ENCODE measurements around the gene RAP1GAP. TPM values are rescaled to one million over a fixed set of nuclear protein-coding genes. Genes with fewer than 3 reads are reported as not detected.

RAP1GAP gene
- total RNA-seq, 2 experiments from 2014 or later, result 0.20 to 0.44 TPM

DNA sequence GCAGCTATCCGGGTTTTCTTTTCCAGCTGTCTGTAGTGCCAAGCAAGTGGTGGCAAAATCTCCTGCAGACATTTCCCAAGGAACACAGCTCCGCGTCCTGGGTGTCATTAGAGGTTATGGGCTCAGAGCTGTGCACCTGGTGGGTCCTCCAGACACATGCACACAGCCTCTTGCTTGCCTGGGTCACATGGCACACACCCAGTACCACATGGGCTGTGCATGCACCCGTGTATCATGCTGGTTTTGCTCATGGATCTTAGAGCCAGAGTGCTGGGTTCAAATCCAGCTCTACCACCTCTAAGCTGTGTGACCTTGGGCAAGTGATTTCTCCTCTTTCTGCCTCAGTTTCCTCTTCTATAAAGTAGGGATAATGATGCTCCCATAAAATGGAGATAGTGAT lies 98.3 kb downstream of the RAP1GAP start:
- no peak for DNase-seq
- Histone ChIP-seq H3K36me3 (ENCODE audit: insufficient read depth, low read length) (no peaks in the 10 kb centered on the region), H3K4me3 (ENCODE audit: low read length) (no peak overlapping the region), H3K4me1 (ENCODE audit: insufficient read depth, low read length) (no peaks in the 10 kb centered on the region), H3K9me3 (ENCODE audit: control insufficient read depth in 1 of 2, insufficient read depth in 1 of 2, low read length in 2 of 2) (peaks cover 0 to 4% of the 10 kb centered on the region in 2 experiments), H3K27ac (ENCODE audit: low read depth in 1 of 2, low read length in 2 of 2) (no peak overlapping the region), H3K27me3 (ENCODE audit: control insufficient read depth in 1 of 2, insufficient read depth in 2 of 2, low read length in 2 of 2) (peaks cover 9 to 10% of the 10 kb centered on the region in 2 experiments)
- ChIA-PET CTCF (no interaction called here), POLR2A (no interaction called here)
- H3K36me3 Mint-ChIP-seq (ENCODE audit: low read depth), result no peaks in the 10 kb centered on the region
- H3K9me3 Mint-ChIP-seq, result no peaks in the 10 kb centered on the region
- H3K4me1 Mint-ChIP-seq (ENCODE audit: low read depth), result no peaks in the 10 kb centered on the region
- ATAC-seq (ENCODE audit: poor library complexity), result no peak
- H3K4me3 Mint-ChIP-seq, result no peak overlapping the region
- no peak overlapping the region for H3K27ac Mint-ChIP-seq
- peaks cover 25% of the 10 kb centered on the region for H3K27me3 Mint-ChIP-seq
- intact Hi-C loops (cut with DNase I, micrococcal nuclease), result no loop called here
- TF ChIP-seq, protein P1, sequence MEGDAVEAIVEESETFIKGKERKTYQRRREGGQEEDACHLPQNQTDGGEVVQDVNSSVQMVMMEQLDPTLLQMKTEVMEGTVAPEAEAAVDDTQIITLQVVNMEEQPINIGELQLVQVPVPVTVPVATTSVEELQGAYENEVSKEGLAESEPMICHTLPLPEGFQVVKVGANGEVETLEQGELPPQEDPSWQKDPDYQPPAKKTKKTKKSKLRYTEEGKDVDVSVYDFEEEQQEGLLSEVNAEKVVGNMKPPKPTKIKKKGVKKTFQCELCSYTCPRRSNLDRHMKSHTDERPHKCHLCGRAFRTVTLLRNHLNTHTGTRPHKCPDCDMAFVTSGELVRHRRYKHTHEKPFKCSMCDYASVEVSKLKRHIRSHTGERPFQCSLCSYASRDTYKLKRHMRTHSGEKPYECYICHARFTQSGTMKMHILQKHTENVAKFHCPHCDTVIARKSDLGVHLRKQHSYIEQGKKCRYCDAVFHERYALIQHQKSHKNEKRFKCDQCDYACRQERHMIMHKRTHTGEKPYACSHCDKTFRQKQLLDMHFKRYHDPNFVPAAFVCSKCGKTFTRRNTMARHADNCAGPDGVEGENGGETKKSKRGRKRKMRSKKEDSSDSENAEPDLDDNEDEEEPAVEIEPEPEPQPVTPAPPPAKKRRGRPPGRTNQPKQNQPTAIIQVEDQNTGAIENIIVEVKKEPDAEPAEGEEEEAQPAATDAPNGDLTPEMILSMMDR (IDR thresholded peaks at IDR 0.05), result no peak

DNA sequence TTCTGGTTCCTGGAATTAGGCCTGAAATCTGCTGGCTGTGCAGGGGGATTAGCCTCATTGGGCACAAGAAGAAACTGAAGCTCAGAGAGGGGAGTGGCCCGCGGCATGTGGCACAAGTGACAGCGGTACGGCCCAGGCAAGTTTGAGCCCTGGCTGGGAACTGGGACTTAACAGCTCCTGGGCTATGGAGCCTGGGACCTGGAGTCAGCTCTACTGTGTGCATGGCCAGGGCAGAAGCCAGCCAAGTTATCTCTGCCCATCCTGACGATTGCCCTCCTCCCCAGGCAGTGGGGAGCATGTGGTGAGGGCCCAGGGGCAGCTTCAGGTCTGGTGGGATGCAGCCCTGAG lies 98.7 kb downstream of the RAP1GAP start:
- H3K36me3 Mint-ChIP-seq (ENCODE audit: low read depth), result no peaks in the 10 kb centered on the region
- CTCF ChIA-PET, result no interaction called here

DNA sequence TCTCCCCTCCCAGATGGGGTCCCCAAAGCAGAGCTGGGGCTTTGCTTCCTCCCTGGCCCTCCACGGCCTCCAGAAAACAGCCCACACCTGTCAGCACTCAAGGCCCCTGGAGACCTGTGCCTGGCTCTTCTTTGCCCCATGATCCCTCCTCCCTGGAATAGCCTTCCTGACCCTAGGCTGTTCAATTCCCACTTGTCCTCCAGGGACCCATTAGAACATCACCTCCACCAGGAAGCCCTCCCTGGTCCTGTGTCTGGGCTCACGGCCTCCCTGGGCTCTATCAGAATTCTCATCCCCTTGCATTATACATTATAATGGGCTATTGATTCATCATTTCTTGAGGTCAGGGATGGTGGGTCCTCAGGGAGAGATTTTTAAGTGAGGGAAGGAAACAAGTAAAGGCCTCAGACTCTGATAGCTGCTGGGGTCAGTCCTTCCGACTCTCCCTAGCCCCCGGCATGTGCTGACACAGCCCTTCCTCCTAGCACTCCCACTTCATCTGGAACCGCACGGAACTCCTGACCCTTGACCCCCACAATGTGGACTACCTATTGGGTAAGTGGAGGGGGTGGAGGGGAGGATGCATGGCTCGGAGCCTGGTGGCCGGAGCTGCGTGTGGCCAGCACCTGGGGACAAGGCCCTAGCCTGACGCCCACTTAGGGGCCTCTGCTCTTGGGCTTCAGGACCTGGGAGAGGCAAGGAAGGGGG lies 99.2 kb downstream of the RAP1GAP start:
- DNase-seq (no peak), ATAC-seq (ENCODE audit: poor library complexity) (no peak)
- ChIA-PET POLR2A (no interaction called here), CTCF (no interaction called here)
- peaks cover 25% of the 10 kb centered on the region for H3K27me3 Mint-ChIP-seq
- H3K4me1 Mint-ChIP-seq (ENCODE audit: low read depth), result no peaks in the 10 kb centered on the region
- no peak overlapping the region for H3K4me3 ChIP-seq (ENCODE audit: low read length)
- no peaks in the 10 kb centered on the region for H3K9me3 Mint-ChIP-seq
- H3K27ac ChIP-seq (ENCODE audit: low read depth in 1 of 2, low read length in 2 of 2), result no peak overlapping the region
- TF ChIP-seq, protein P1 (IDR thresholded peaks at IDR 0.05), result no peak
- no peak overlapping the region for H3K27ac Mint-ChIP-seq
- no peaks in the 10 kb centered on the region for H3K36me3 ChIP-seq (ENCODE audit: insufficient read depth, low read length)
- H3K27me3 ChIP-seq (ENCODE audit: control insufficient read depth in 1 of 2, insufficient read depth in 2 of 2, low read length in 2 of 2), result peaks cover 8 to 10% of the 10 kb centered on the region in 2 experiments
- peaks cover 0 to 4% of the 10 kb centered on the region in 2 experiments for H3K9me3 ChIP-seq (ENCODE audit: control insufficient read depth in 1 of 2, insufficient read depth in 1 of 2, low read length in 2 of 2)
- intact Hi-C loops (cut with DNase I, micrococcal nuclease), result no loop called here
- no peaks in the 10 kb centered on the region for H3K36me3 Mint-ChIP-seq (ENCODE audit: low read depth)
- H3K4me3 Mint-ChIP-seq, result no peak overlapping the region
- no peaks in the 10 kb centered on the region for H3K4me1 ChIP-seq (ENCODE audit: insufficient read depth, low read length)

More for the DNA sequence above, 98.7 kb downstream of the RAP1GAP start:
- Mint-ChIP-seq H3K27ac (no peak overlapping the region), H3K4me3 (no peak overlapping the region), H3K27me3 (peaks cover 25% of the 10 kb centered on the region), H3K9me3 (no peaks in the 10 kb centered on the region), H3K4me1 (ENCODE audit: low read depth) (no peaks in the 10 kb centered on the region)
- POLR2A ChIA-PET, result no interaction called here
- Histone ChIP-seq H3K4me3 (ENCODE audit: low read length) (no peak overlapping the region), H3K4me1 (ENCODE audit: insufficient read depth, low read length) (no peaks in the 10 kb centered on the region), H3K36me3 (ENCODE audit: insufficient read depth, low read length) (no peaks in the 10 kb centered on the region), H3K27ac (ENCODE audit: low read depth in 1 of 2, low read length in 2 of 2) (no peak overlapping the region), H3K27me3 (ENCODE audit: control insufficient read depth in 1 of 2, insufficient read depth in 2 of 2, low read length in 2 of 2) (peaks cover 9 to 10% of the 10 kb centered on the region in 2 experiments), H3K9me3 (ENCODE audit: control insufficient read depth in 1 of 2, insufficient read depth in 1 of 2, low read length in 2 of 2) (peaks cover 0 to 4% of the 10 kb centered on the region in 2 experiments)
- no peak for ATAC-seq (ENCODE audit: poor library complexity)
- DNase-seq, result no peak
- TF ChIP-seq, protein P1 (IDR thresholded peaks at IDR 0.05), result no peak
- intact Hi-C loops (cut with DNase I, micrococcal nuclease), result no loop called here

Measured in CD4-positive, alpha-beta T cell (primary cell).